Natural killer cell (primary cell): ENCODE measurements around the gene GRXCR1. TPM values are rescaled to one million over a fixed set of nuclear protein-coding genes. Genes with fewer than 3 reads are reported as not detected.

Experiments
- ATAC-seq, 3 donors: fragments of 150-1000 bp in 2 of 3; fragments of 200-7000 bp in 1 of 3; cut with Tn5 transposase; 1 replicate in 1 of 3; 2 replicates in 2 of 3; pipeline ENCODE4 v1.10.0; 2021; ENCODE audit warnings: mild to moderate bottlenecking in 2 of 3, moderate library complexity in 2 of 3
- DNase-seq, 2 donors: peaks; one replicate each; pipeline versions ENCODE4 v3.0.0 to v3.0.0-alpha.2; 2013 to 2021; ENCODE audit warnings: mixed read lengths in 1 of 2
- H3K27ac ChIP-seq: one replicate; pipeline ENCODE4 v1.5.1; 2013; ENCODE audit warnings: mild to moderate bottlenecking, low read length
- H3K27me3 ChIP-seq: one replicate; pipeline ENCODE4 v1.6.1; 2013; ENCODE audit warnings: low read length; ENCODE audit not compliant: control insufficient read depth, insufficient read depth
- H3K36me3 ChIP-seq: one replicate; pipeline ENCODE4 v1.6.1; 2013; ENCODE audit warnings: low read length; ENCODE audit not compliant: control insufficient read depth, insufficient read depth
- H3K4me1 ChIP-seq: one replicate; pipeline ENCODE4 v1.6.1; 2013; ENCODE audit warnings: low read length; ENCODE audit not compliant: control insufficient read depth, insufficient read depth
- H3K4me3 ChIP-seq: one replicate; pipeline ENCODE4 v1.5.1; 2013; ENCODE audit warnings: low read length
- H3K9me3 ChIP-seq: one replicate; pipeline ENCODE4 v1.6.1; 2013; ENCODE audit warnings: low read length; ENCODE audit not compliant: control insufficient read depth, insufficient read depth
- H3K27ac Mint-ChIP-seq, 2 donors: one replicate each; pipeline ENCODE4 v1.8.0; 2022; ENCODE audit warnings: mild to moderate bottlenecking in 2 of 2, mixed read lengths in 2 of 2, moderate library complexity in 1 of 2
- H3K27me3 Mint-ChIP-seq, 2 donors: one replicate each; pipeline ENCODE4 v1.8.0; 2022; ENCODE audit warnings: low read depth in 2 of 2, mixed read lengths in 2 of 2
- H3K36me3 Mint-ChIP-seq: one replicate; pipeline ENCODE4 v1.8.0; 2022; ENCODE audit warnings: mixed read lengths
- H3K4me1 Mint-ChIP-seq, 2 donors: one replicate each; pipeline ENCODE4 v1.8.0; 2022; ENCODE audit warnings: mixed read lengths in 2 of 2
- H3K4me3 Mint-ChIP-seq: one replicate; pipeline ENCODE4 v1.8.0; 2022; ENCODE audit warnings: mild to moderate bottlenecking, moderate library complexity, mixed read lengths
- H3K9me3 Mint-ChIP-seq, 2 donors: one replicate each; pipeline ENCODE4 v1.8.0; 2022; ENCODE audit warnings: mixed read lengths in 2 of 2
- WGBS: methylation state at CpG from one replicate; pipeline ENCODE4 v1.1.7; 2013; ENCODE audit warnings: missing lambda C conversion rate; ENCODE audit not compliant: insufficient coverage; 5-methylcytosine and 5-hydroxymethylcytosine counted together
- intact Hi-C: fragments of 100-400 bp; cut with micrococcal nuclease; formaldehyde crosslinking; loops from one replicate; pipeline ENCODE4 v1.14.2; 2022
- total RNA-seq, 4 donors: library from RNA; stranded (reverse); fragments of 120-200 nt in 1 of 4; gene quantifications; one replicate each; pipeline versions ENCODE4 v1.2.3 to v1.2.4, GENCODE V29; 2013 to 2022
- TF ChIP-seq, protein P1 (sequence below): fragments of 200-600 bp; IDR thresholded peaks from one replicate; pipeline ENCODE4 v1.8.0; 2022; ENCODE audit warnings: antibody characterized with exemption

Gene GRXCR1
- total RNA-seq, 3 donors from 2014 or later (not counting 1 experiment from before 2014, with no cell fraction given): not detected

DNA sequence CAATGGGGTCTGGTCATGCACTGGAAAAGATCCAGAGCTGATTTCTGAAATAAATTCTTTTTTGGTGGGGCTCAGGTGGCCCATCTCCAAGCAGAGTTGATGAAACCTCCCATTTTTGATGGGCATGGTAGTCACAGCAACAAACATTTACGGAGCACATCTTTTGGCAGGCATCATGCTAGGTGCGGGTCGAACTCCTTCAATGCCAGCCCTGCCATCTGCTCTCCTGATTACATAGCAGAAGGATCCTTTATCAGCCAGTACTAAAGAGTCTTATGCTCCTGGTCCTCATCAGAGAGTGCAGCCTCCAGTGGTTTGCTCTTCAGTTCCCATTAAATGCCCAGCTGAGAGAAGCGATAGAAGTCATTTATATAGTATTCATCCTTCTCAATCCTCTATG, 121.7 kb downstream of the GRXCR1 start:
- intact Hi-C loops: no loop called here
- DNase-seq: no peak
- H3K4me3 Mint-ChIP-seq: no peak overlapping the region
- no peak for ATAC-seq
- no peak overlapping the region for H3K4me3 ChIP-seq
- H3K27ac ChIP-seq: no peak overlapping the region
- H3K36me3 Mint-ChIP-seq: no peaks in the 10 kb centered on the region
- H3K9me3 ChIP-seq: no peaks in the 10 kb centered on the region
- no peak overlapping the region for H3K27ac Mint-ChIP-seq
- no peaks in the 10 kb centered on the region for H3K36me3 ChIP-seq
- H3K27me3 Mint-ChIP-seq: no peaks in the 10 kb centered on the region
- H3K4me1 Mint-ChIP-seq: no peaks in the 10 kb centered on the region
- WGBS: 96% methylated on average over 4 of the region's 4 CpGs
- peaks cover under 1 to 2% of the 10 kb centered on the region in 2 donors for H3K9me3 Mint-ChIP-seq
- no peaks in the 10 kb centered on the region for H3K4me1 ChIP-seq
- TF ChIP-seq, protein P1, sequence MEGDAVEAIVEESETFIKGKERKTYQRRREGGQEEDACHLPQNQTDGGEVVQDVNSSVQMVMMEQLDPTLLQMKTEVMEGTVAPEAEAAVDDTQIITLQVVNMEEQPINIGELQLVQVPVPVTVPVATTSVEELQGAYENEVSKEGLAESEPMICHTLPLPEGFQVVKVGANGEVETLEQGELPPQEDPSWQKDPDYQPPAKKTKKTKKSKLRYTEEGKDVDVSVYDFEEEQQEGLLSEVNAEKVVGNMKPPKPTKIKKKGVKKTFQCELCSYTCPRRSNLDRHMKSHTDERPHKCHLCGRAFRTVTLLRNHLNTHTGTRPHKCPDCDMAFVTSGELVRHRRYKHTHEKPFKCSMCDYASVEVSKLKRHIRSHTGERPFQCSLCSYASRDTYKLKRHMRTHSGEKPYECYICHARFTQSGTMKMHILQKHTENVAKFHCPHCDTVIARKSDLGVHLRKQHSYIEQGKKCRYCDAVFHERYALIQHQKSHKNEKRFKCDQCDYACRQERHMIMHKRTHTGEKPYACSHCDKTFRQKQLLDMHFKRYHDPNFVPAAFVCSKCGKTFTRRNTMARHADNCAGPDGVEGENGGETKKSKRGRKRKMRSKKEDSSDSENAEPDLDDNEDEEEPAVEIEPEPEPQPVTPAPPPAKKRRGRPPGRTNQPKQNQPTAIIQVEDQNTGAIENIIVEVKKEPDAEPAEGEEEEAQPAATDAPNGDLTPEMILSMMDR: no peak
- H3K27me3 ChIP-seq: no peaks in the 10 kb centered on the region

DNA sequence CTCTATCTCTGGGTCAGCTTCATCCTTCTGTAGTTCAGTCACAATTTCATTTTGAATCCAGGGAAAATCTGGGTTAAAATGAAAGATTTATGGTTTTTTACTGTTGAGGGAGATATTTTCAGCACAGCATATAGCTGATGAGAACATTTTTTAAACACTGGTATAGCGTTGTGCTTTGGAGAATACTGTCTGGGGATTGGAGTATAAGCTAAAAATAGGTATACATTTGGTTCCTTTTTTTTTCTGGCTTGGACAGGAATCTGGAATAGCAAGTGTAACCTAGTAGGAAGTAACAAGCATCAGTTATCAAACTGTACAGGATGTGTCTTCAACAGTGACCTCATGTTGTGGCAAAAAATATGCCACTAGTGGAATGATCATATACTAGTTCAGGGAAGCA, 149.1 kb downstream of the GRXCR1 start:
- H3K36me3 Mint-ChIP-seq: no peaks in the 10 kb centered on the region
- H3K27me3 Mint-ChIP-seq: no peaks in the 10 kb centered on the region

DNA sequence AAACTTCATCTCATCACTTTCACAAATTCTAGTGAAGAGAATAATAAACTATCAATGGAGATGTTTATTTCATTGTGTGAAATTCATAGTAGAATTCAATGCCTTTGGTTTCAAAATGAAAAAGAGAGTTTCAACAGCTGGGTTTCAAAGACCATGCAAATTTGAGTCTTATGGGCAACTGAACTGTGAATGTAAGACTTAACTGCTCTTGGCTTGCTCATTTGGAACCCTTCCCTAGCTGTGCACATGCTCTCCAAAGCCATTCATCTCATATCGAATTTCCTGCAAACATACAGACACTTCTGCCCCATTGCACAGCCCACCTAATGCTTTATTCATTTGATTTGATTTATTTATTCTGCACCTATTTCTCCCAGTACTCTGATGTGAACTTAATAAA, 154.5 kb downstream of the GRXCR1 start:
- no peaks in the 10 kb centered on the region for H3K27me3 ChIP-seq
- intact Hi-C loops: no loop called here
- no peak for ATAC-seq
- Mint-ChIP-seq H3K4me3 (no peak overlapping the region), H3K36me3 (no peaks in the 10 kb centered on the region), H3K9me3 (peaks cover 2 to 4% of the 10 kb centered on the region in 2 donors), H3K4me1 (no peaks in the 10 kb centered on the region), H3K27ac (no peak overlapping the region), H3K27me3 (no peaks in the 10 kb centered on the region)
- no peaks in the 10 kb centered on the region for H3K4me1 ChIP-seq
- no peaks in the 10 kb centered on the region for H3K36me3 ChIP-seq
- DNase-seq: no peak
- 76% methylated on average over 1 of the region's 1 CpG for WGBS
- TF ChIP-seq, protein P1: no peak
- no peak overlapping the region for H3K4me3 ChIP-seq
- no peak overlapping the region for H3K27ac ChIP-seq
- H3K9me3 ChIP-seq: no peaks in the 10 kb centered on the region

More for the DNA sequence above, 149.1 kb downstream of the GRXCR1 start:
- Histone ChIP-seq H3K27me3 (no peaks in the 10 kb centered on the region), H3K9me3 (no peaks in the 10 kb centered on the region), H3K4me1 (no peaks in the 10 kb centered on the region), H3K4me3 (no peak overlapping the region), H3K36me3 (no peaks in the 10 kb centered on the region), H3K27ac (no peak overlapping the region)
- Mint-ChIP-seq H3K9me3 (peaks cover 0 to 2% of the 10 kb centered on the region in 2 donors), H3K4me1 (no peaks in the 10 kb centered on the region), H3K27ac (no peak overlapping the region), H3K4me3 (no peak overlapping the region)
- ATAC-seq: no peak
- TF ChIP-seq, protein P1: no peak
- 13% methylated on average over 1 of the region's 1 CpG for WGBS
- DNase-seq: no peak
- intact Hi-C loops: no loop called here

DNA sequence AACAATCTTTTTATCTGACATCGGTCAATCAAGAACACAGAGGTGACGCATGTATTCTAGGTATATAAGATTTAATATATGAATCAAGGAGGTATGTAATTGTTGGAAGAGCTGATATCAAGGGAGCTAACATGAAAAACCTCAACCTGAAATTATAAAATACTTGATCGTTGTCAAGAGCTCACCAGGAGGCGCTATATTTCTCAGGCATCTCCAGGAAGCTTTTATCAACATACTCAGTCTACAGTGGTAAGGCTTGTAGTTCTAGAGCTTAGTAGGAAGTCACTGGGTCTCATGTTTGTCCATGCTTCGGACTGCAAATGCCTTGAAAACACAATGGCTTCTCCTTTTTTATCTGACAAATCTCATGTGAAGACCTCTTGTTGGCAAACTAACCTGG, 156.1 kb downstream of the GRXCR1 start:
- Histone ChIP-seq H3K9me3 (no peaks in the 10 kb centered on the region), H3K36me3 (no peaks in the 10 kb centered on the region), H3K4me1 (no peaks in the 10 kb centered on the region), H3K4me3 (no peak overlapping the region), H3K27me3 (no peaks in the 10 kb centered on the region), H3K27ac (no peak overlapping the region)
- ATAC-seq: no peak
- H3K4me1 Mint-ChIP-seq: no peaks in the 10 kb centered on the region
- 62% methylated on average over 3 of the region's 5 CpGs for WGBS
- DNase-seq: no peak
- no peak overlapping the region for H3K4me3 Mint-ChIP-seq
- TF ChIP-seq, protein P1: no peak
- H3K36me3 Mint-ChIP-seq: no peaks in the 10 kb centered on the region
- H3K27me3 Mint-ChIP-seq: no peaks in the 10 kb centered on the region
- no peak overlapping the region for H3K27ac Mint-ChIP-seq
- H3K9me3 Mint-ChIP-seq: peaks cover 6% of the 10 kb centered on the region in 2 donors
- intact Hi-C loops: no loop called here
